KMS-11 (cell line): ENCODE measurements around the gene RNPC3.

Source experiments
- H2AFZ ChIP-seq: fragments of 200-600 bp; sonication (generic); 2 replicates; pipeline ENCODE4 v1.6.1; 2016; ENCODE audit warnings: antibody characterized with exemption, mixed run types, low read depth
- H3K27ac ChIP-seq: fragments of 200-600 bp; sonication (generic); 2 replicates; pipeline ENCODE4 v1.6.1; 2016; ENCODE audit warnings: mild to moderate bottlenecking, mixed run types
- H3K27me3 ChIP-seq: fragments of 200-600 bp; sonication (generic); 2 replicates; pipeline ENCODE4 v1.6.1; 2017; ENCODE audit warnings: mild to moderate bottlenecking, low read depth, mixed run types, moderate library complexity; ENCODE audit not compliant: insufficient read depth
- H3K36me3 ChIP-seq: fragments of 200-600 bp; sonication (generic); 2 replicates; pipeline ENCODE4 v1.6.1; 2017; ENCODE audit warnings: mild to moderate bottlenecking, mixed run types; ENCODE audit not compliant: insufficient read depth
- H3K4me1 ChIP-seq: fragments of 200-600 bp; sonication (generic); 2 replicates; pipeline ENCODE4 v1.6.1; 2016; ENCODE audit warnings: mild to moderate bottlenecking, low read depth, mixed run types; ENCODE audit not compliant: poor library complexity, severe bottlenecking
- H3K4me2 ChIP-seq: fragments of 200-600 bp; sonication (generic); 2 replicates; pipeline ENCODE4 v1.7.0; 2016; ENCODE audit warnings: mild to moderate bottlenecking, mixed run types
- H3K4me3 ChIP-seq: fragments of 200-600 bp; sonication (generic); IDR thresholded peaks from 2 replicates; pipeline ENCODE4 v1.6.1; 2017; ENCODE audit warnings: low read depth, low read length, mixed read lengths; ENCODE audit not compliant: insufficient read depth
- H3K79me2 ChIP-seq: fragments of 200-600 bp; sonication (generic); 2 replicates; pipeline ENCODE4 v1.6.1; 2016; ENCODE audit warnings: low read depth, mixed run types; ENCODE audit not compliant: insufficient read depth
- H3K9ac ChIP-seq: fragments of 200-600 bp; sonication (generic); 2 replicates; pipeline ENCODE4 v1.6.1; 2016; ENCODE audit warnings: mild to moderate bottlenecking, mixed run types
- H4K20me1 ChIP-seq: fragments of 200-600 bp; sonication (generic); 2 replicates; pipeline ENCODE4 v1.6.1; 2016; ENCODE audit warnings: mild to moderate bottlenecking, mixed run types; ENCODE audit not compliant: insufficient read depth
- CTCF ChIP-seq: fragments of 200-600 bp; sonication (generic); conservative IDR thresholded peaks from 2 replicates; pipeline ENCODE4 v1.6.1; 2017; ENCODE audit warnings: low read depth, mild to moderate bottlenecking, antibody characterized with exemption, low read length, moderate library complexity, mixed read lengths

The RNPC3 gene

GRCh38 chr1:103496014-103496635 lies 29.4 kb upstream of the RNPC3 start:
- Histone ChIP-seq H4K20me1 (no peaks in the 10 kb centered on the region), H3K79me2 (no peaks in the 10 kb centered on the region), H3K4me3 (no peak overlapping the region), H2AFZ (no peak overlapping the region), H3K27ac (no peak overlapping the region), H3K9ac (no peak overlapping the region), H3K36me3 (no peaks in the 10 kb centered on the region), H3K4me2 (no peak overlapping the region), H3K27me3 (no peaks in the 10 kb centered on the region), H3K4me1 (no peaks in the 10 kb centered on the region)
- no peak for TF ChIP-seq CTCF

- no peak overlapping the region for H3K4me3 ChIP-seq
- TF ChIP-seq CTCF: no peak
- no peaks in the 10 kb centered on the region for H3K36me3 ChIP-seq
- no peak overlapping the region for H3K27ac ChIP-seq
- H3K9ac ChIP-seq: no peak overlapping the region
- H3K79me2 ChIP-seq: no peaks in the 10 kb centered on the region
- no peaks in the 10 kb centered on the region for H4K20me1 ChIP-seq
- no peaks in the 10 kb centered on the region for H3K27me3 ChIP-seq
- H2AFZ ChIP-seq: no peak overlapping the region
- no peak overlapping the region for H3K4me2 ChIP-seq
- H3K4me1 ChIP-seq: no peaks in the 10 kb centered on the region
Observed at GRCh38 chr1:103497404-103497803, 28.1 kb upstream of the RNPC3 start.

- Histone ChIP-seq H3K79me2 (no peaks in the 10 kb centered on the region), H3K4me3 (no peak overlapping the region), H3K27me3 (no peaks in the 10 kb centered on the region), H3K4me2 (no peak overlapping the region), H4K20me1 (no peaks in the 10 kb centered on the region), H3K9ac (no peak overlapping the region), H3K4me1 (no peaks in the 10 kb centered on the region), H2AFZ (no peak overlapping the region), H3K36me3 (no peaks in the 10 kb centered on the region), H3K27ac (no peak overlapping the region)
- no peak for TF ChIP-seq CTCF
Observed at GRCh38 chr1:103509250-103509649, 16.2 kb upstream of the RNPC3 start.

- TF ChIP-seq CTCF: no peak
- H3K4me1 ChIP-seq: no peaks in the 10 kb centered on the region
- H2AFZ ChIP-seq: no peak overlapping the region
- no peaks in the 10 kb centered on the region for H4K20me1 ChIP-seq
- no peak overlapping the region for H3K4me3 ChIP-seq
- H3K79me2 ChIP-seq: no peaks in the 10 kb centered on the region
- H3K9ac ChIP-seq: no peak overlapping the region
- H3K27me3 ChIP-seq: no peaks in the 10 kb centered on the region
- no peaks in the 10 kb centered on the region for H3K36me3 ChIP-seq
- H3K27ac ChIP-seq: no peak overlapping the region
- no peak overlapping the region for H3K4me2 ChIP-seq
Observed at GRCh38 chr1:103513711-103514110, 11.8 kb upstream of the RNPC3 start.
